Measurements from ENCODE around the gene ANKRD62. TPM values are rescaled to one million over a fixed set of nuclear protein-coding genes. Genes with fewer than 3 reads are reported as not detected.
A peak's percentile ranks its signal among the peaks of the same experiment; 100 is the strongest.

Gene ANKRD62
- total RNA-seq, 2 donors from 2014 or later, result 13.0 to 14.2 TPM

- peak; percentile 82 to 88 (median 83) for DNase-seq
- ATAC-seq, result peak; percentile 85
- WGBS, 2 donors, result 29 to 45% methylated on average over 7 to 17 of the region's 17 CpGs
Measured at GRCh38 chr18:12092398-12093229, 1.0 kb upstream of the ANKRD62 start.

GRCh38 chr18:12098374-12098773 is 4.7 kb downstream of the ANKRD62 start:
- Histone ChIP-seq H3K27ac (peak overlapping the region in 2 of 4 donors; percentile 18 to 84), H3K4me1 (peaks cover 21% of the 10 kb centered on the region), H3K27me3 (no peaks in the 10 kb centered on the region), H3K9me3 (no peaks in the 10 kb centered on the region), H3K36me3 (replicated peaks in 1 of 2; ENCODE audit: insufficient read depth in 1 of 2, low read depth in 2 of 2) (no peaks in the 10 kb centered on the region), H3K4me3 (no peak overlapping the region)
- TF ChIP-seq POLR2A (IDR thresholded peaks at IDR 0.05) (no peak), CTCF (IDR thresholded peaks at IDR 0.05) (no peak)
- no peak for DNase-seq
- ATAC-seq, result no peak
- 63 to 71% methylated on average over 5 of the region's 5 CpGs for WGBS, 2 donors
- intact Hi-C loops (cut with DNase I), result no loop called here

More at GRCh38 chr18:12092398-12093229, 1.0 kb upstream of the ANKRD62 start:
- Histone ChIP-seq H3K27me3 (no peaks in the 10 kb centered on the region), H3K27ac (peak overlapping the region; percentile 55 to 67 (median 62)), H3K4me3 (no peak overlapping the region), H3K4me1 (peaks cover 46% of the 10 kb centered on the region), H3K9me3 (no peaks in the 10 kb centered on the region), H3K36me3 (replicated peaks in 1 of 2; ENCODE audit: insufficient read depth in 1 of 2, low read depth in 2 of 2) (no peaks in the 10 kb centered on the region)
- TF ChIP-seq CTCF (IDR thresholded peaks at IDR 0.05) (peak in 6 of 7 experiments; percentile 48 to 84 (median 68)), POLR2A (IDR thresholded peaks at IDR 0.05) (no peak)
- intact Hi-C loops (cut with DNase I), result no loop called here

DNA sequence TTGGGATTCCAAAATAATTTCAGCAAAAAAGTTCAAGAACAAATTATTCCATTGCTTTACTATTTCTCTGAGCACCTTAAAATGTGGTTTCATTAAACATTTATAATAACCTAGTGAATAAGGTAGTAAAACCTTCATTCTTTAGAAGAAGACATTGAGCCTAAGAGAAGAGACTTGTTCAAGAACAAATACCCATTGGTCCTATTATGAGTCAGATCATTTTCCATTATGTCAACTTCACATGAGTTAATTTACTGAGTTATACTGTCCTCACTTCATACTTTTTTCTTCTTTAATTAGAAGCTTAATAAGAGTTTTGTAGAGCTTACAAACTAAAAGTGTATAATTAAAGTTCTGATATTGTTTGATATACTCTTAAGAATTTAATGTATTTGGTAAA is 5.5 kb downstream of the ANKRD62 start:
- Histone ChIP-seq H3K27ac (peak overlapping the region in 2 of 4 donors; percentile 5 to 84), H3K9me3 (no peaks in the 10 kb centered on the region), H3K27me3 (no peaks in the 10 kb centered on the region), H3K4me3 (no peak overlapping the region), H3K36me3 (replicated peaks in 1 of 2; ENCODE audit: insufficient read depth in 1 of 2, low read depth in 2 of 2) (no peaks in the 10 kb centered on the region), H3K4me1 (peaks cover 21% of the 10 kb centered on the region)
- TF ChIP-seq POLR2A (IDR thresholded peaks at IDR 0.05) (no peak), CTCF (IDR thresholded peaks at IDR 0.05) (no peak)
- intact Hi-C loops (cut with DNase I), result no loop called here
- DNase-seq (no peak), ATAC-seq (no peak)

- Histone ChIP-seq H3K27ac (peak overlapping the region in 3 of 4 donors; percentile 81 to 90 (median 84)), H3K27me3 (no peaks in the 10 kb centered on the region), H3K36me3 (replicated peaks in 1 of 2; ENCODE audit: insufficient read depth in 1 of 2, low read depth in 2 of 2) (no peaks in the 10 kb centered on the region), H3K4me1 (peaks cover 21% of the 10 kb centered on the region), H3K9me3 (no peaks in the 10 kb centered on the region), H3K4me3 (peak overlapping the region; percentile 4 to 27)
- intact Hi-C loops (cut with DNase I), result no loop called here
- WGBS, 2 donors, result 37% methylated on average over 1 of the region's 1 CpG
- ATAC-seq (no peak), DNase-seq (no peak)
- TF ChIP-seq POLR2A (IDR thresholded peaks at IDR 0.05) (no peak), CTCF (IDR thresholded peaks at IDR 0.05) (no peak)
Measured at GRCh38 chr18:12101266-12101665, 7.6 kb downstream of the ANKRD62 start.
